ENCODE measurements around the gene CACNA1S.

CACNA1S gene

GRCh38 chr1:201145132-201145531 lies 32.9 kb upstream of the CACNA1S start:
- no peak for DNase-seq (ENCODE audit: low read depth, low spot score)
- TF ChIP-seq CTCF (IDR thresholded peaks at IDR 0.05; ENCODE audit: insufficient read depth, low read length, missing control alignments) = no peak
- H3K4me3 ChIP-seq (ENCODE audit: low read depth, low read length) = no peak overlapping the region
- CTCF ChIA-PET = interaction anchor here (0.7 kb wide), 1 partner anchor 8 kb away, joined by 3 read pairs; no protein-coding TSS in a partner anchor
- POLR2A ChIA-PET = no interaction called here

DNA sequence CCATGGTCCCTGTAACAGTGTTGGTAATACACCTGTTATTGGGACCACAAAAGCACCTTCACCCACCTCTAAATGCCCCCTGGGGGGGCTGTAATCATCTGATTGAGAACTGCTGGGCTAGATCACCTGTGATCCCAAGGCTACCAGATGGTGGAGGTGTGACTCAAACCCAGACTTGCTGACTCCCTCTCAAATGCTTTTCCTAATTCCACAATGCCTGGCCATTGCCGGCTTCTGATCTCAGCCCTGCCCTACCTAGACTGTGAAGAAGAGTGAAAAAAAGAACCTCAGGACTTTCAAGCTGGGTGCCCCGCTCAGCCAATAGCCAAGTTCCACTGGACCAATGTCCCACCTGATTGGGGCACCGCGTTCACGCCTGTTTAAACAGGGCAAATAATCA lies 32.5 kb upstream of the CACNA1S start:
- TF ChIP-seq CTCF (IDR thresholded peaks at IDR 0.05; ENCODE audit: insufficient read depth, low read length, missing control alignments) = no peak
- POLR2A ChIA-PET = no interaction called here
- H3K4me3 ChIP-seq (ENCODE audit: low read depth, low read length) = no peak overlapping the region
- CTCF ChIA-PET = interaction anchor here (0.7 kb wide), 1 partner anchor 8 kb away, joined by 3 read pairs; no protein-coding TSS in a partner anchor
- no peak for DNase-seq (ENCODE audit: low read depth, low spot score)

- TF ChIP-seq CTCF (IDR thresholded peaks at IDR 0.05; ENCODE audit: insufficient read depth, low read length, missing control alignments) = no peak
- POLR2A ChIA-PET = no interaction called here
- CTCF ChIA-PET = interaction anchor here (0.7 kb wide), 1 partner anchor 9 kb away, joined by 3 read pairs; no protein-coding TSS in a partner anchor
- no peak overlapping the region for H3K4me3 ChIP-seq (ENCODE audit: low read depth, low read length)
- DNase-seq (ENCODE audit: low read depth, low spot score) = no peak
These were observed 31.8 kb upstream of the CACNA1S start for GRCh38 chr1:201143726-201144635.

- no peak for TF ChIP-seq CTCF (IDR thresholded peaks at IDR 0.05; ENCODE audit: insufficient read depth, low read length, missing control alignments)
- DNase-seq (ENCODE audit: low read depth, low spot score) = no peak
- H3K4me3 ChIP-seq (ENCODE audit: low read depth, low read length) = no peak overlapping the region
- ChIA-PET POLR2A (interaction anchor here (0.8 kb wide), 1 partner anchor 11 kb away, joined by 3 read pairs; the partner anchor contains the start of gene TMEM9), CTCF (no interaction called here)
These were observed 30.9 kb upstream of the CACNA1S start for GRCh38 chr1:201142849-201143725.

GRCh38 chr1:201142011-201142848 lies 30.0 kb upstream of the CACNA1S start:
- ChIA-PET CTCF (interaction anchor here (0.8 to 5.9 kb wide), 3 partner anchors 10 to 112 kb away, joined by 3 to 65 read pairs (median 5); partner anchors contain the start of gene TMEM9), POLR2A (interaction anchor here (0.8 kb wide), 1 partner anchor 12 kb away, joined by 3 read pairs; the partner anchor contains the start of gene TMEM9)

More at GRCh38 chr1:201142011-201142848, 30.0 kb upstream of the CACNA1S start:
- TF ChIP-seq CTCF (IDR thresholded peaks at IDR 0.05; ENCODE audit: insufficient read depth, low read length, missing control alignments) = no peak
- no peak for DNase-seq (ENCODE audit: low read depth, low spot score)
- no peak overlapping the region for H3K4me3 ChIP-seq (ENCODE audit: low read depth, low read length)
